Measurements from ENCODE around the gene ARF1. TPM values are rescaled to one million over a fixed set of nuclear protein-coding genes. Genes with fewer than 3 reads are reported as not detected.
A peak's percentile ranks its signal among the peaks of the same experiment; 100 is the strongest.

Gene ARF1
- total and polyA plus RNA-seq, 10 of the 15 experiments (the other 5 are each of a cell fraction or from before 2014, with no cell fraction given), result 48.4 to 508 (median 283) TPM

- no peak for TF ChIP-seq ZNF592 (IDR thresholded peaks at IDR 0.05)
- no peak for TF ChIP-seq BCL3 (IDR thresholded peaks at IDR 0.05; ENCODE audit: borderline replicate concordance, insufficient read depth, low read depth, low read length, poor library complexity, severe bottlenecking)
- TF ChIP-seq YBX1 (IDR thresholded peaks at IDR 0.05), result no peak
- TF ChIP-seq MAX (IDR thresholded peaks at IDR 0.05; ENCODE audit: low read depth, low read length), result peak; percentile 66
- TF ChIP-seq E4F1 (IDR thresholded peaks at IDR 0.05; ENCODE audit: borderline replicate concordance, partially characterized antibody), result peak; percentile 20
- TF ChIP-seq PKNOX1 (IDR thresholded peaks at IDR 0.05), result peak; percentile 98
- TF ChIP-seq ZZZ3 (IDR thresholded peaks at IDR 0.05; ENCODE audit: control insufficient read depth, insufficient read length, low read depth), result no peak
- peak; percentile 56 for TF ChIP-seq SIN3A (IDR thresholded peaks at IDR 0.05; ENCODE audit: low read depth, low read length)
- no peak for TF ChIP-seq PRDM15 (CRISPR knock-in tag; IDR thresholded peaks at IDR 0.05)
- TF ChIP-seq TCF12 (IDR thresholded peaks at IDR 0.05; ENCODE audit: low read depth, low read length), result 0 out of 2 replicates have a peak, but pooled peaks have one; percentile 14
- TF ChIP-seq ATF3 (IDR thresholded peaks at IDR 0.05; ENCODE audit: borderline replicate concordance, extremely low read depth, low read depth, low read length), result no peak
- TF ChIP-seq BHLHE40 (IDR thresholded peaks at IDR 0.05; ENCODE audit: borderline replicate concordance in 1 of 2, low read depth in 2 of 2, low read length in 1 of 2), result peak; percentile 59 to 71; a peak in 3 of 4 replicates
- TF ChIP-seq CBFB (IDR thresholded peaks at IDR 0.05; ENCODE audit: low read depth), result no peak
Observed at GRCh38 chr1:228139931-228140723, 57.6 kb downstream of the ARF1 start, which contains the start of gene GUK1 (continued).

Measured in GM12878 (cell line).